Stimulated activated naive CD8-positive, alpha-beta T cell treated with anti-CD3 and anti-CD28 coated beads, Interleukin-15, amount 100 ng/mL, for 72 hours (primary cell): Measurements from ENCODE around the gene AMBRA1.

Experiments
- ATAC-seq: fragments of 150-1000 bp; cut with Tn5 transposase; 2 replicates; pipeline ENCODE4 v1.10.0; 2021; ENCODE audit warnings: mild to moderate bottlenecking, moderate library complexity
- DNase-seq, 2 donors: peaks; one replicate each; pipeline ENCODE4 v3.0.0; 2021 to 2022
- H3K27ac Mint-ChIP-seq, 2 donors: one replicate each; pipeline ENCODE4 v1.8.0; 2022; ENCODE audit warnings: mild to moderate bottlenecking in 2 of 2, mixed read lengths in 2 of 2, moderate library complexity in 2 of 2
- H3K27me3 Mint-ChIP-seq: one replicate; pipeline ENCODE4 v1.8.0; 2022; ENCODE audit warnings: mixed read lengths
- H3K4me1 Mint-ChIP-seq: one replicate; pipeline ENCODE4 v1.8.0; 2022; ENCODE audit warnings: mild to moderate bottlenecking, mixed read lengths
- H3K4me3 Mint-ChIP-seq, 2 donors: one replicate each; pipeline ENCODE4 v1.8.0; 2022; ENCODE audit warnings: mild to moderate bottlenecking in 2 of 2, mixed read lengths in 2 of 2, moderate library complexity in 1 of 2
- H3K9me3 Mint-ChIP-seq, 2 donors: one replicate each; pipeline ENCODE4 v1.8.0; 2022; ENCODE audit warnings: mixed read lengths in 2 of 2

Gene AMBRA1

DNA sequence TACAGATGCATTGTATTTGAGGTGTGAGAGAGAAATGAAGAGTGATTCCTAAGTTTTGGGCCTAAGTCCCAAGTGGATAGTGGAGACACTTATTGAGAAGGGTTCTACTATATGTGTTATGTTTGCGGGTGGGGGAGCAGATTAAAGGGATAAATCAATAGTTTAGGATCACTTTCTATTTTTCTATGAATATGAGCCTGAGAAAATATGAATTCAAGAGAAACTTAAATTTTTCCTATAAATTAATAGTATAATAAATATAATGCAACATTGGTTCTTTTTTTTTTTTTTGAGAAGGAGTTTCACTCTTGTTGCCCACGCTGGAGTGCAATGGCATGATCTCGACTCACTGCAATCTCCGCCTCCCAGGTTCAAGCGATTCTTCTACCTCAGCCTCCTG, 31.3 kb downstream of the AMBRA1 start:
- Mint-ChIP-seq H3K4me1 (peaks cover 49% of the 10 kb centered on the region), H3K4me3 (no peak overlapping the region), H3K9me3 (no peaks in the 10 kb centered on the region), H3K27me3 (no peaks in the 10 kb centered on the region), H3K27ac (peak overlapping the region in 1 of 2 donors; percentile 22)
- ATAC-seq (no peak), DNase-seq (no peak)

DNA sequence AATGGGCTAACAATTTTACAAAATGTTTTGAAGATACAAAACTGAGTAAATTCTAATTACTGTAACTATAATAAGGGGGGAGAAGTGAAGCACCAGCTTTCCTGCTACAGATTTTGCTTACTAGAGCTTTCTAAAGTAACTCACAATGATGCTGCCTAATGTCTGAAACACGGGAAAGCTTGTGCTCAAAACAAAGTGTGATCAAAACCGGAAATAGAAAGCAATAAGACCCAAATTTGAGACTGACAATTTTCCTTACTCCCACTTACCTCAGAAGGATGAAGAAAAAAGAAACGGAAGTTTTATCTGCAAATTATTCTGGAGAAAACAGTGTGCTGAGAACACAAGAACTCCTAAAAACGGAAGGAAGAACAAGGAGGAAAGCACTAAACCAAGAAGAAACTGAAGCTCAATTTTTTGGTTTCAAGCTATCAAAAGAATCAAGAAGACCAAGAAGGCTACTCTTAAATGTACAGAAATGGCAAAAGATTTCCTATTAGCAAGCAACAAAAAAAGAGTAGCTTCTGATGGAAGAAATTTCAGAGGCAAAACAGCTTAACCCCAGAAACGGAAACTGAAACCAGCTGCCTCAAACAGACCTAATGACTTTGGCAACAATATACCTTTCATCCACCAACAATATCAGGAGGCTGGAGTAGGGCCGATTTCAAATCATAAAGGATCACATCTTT, 33.4 kb downstream of the AMBRA1 start:
- Mint-ChIP-seq H3K4me1 (peaks cover 65% of the 10 kb centered on the region), H3K9me3 (no peaks in the 10 kb centered on the region), H3K4me3 (peak overlapping the region; percentile 87 to 93), H3K27ac (peak overlapping the region; percentile 90 to 97), H3K27me3 (no peaks in the 10 kb centered on the region)
- DNase-seq: peak in 1 of 2 donors; percentile 7
- ATAC-seq: peak; percentile 74

DNA sequence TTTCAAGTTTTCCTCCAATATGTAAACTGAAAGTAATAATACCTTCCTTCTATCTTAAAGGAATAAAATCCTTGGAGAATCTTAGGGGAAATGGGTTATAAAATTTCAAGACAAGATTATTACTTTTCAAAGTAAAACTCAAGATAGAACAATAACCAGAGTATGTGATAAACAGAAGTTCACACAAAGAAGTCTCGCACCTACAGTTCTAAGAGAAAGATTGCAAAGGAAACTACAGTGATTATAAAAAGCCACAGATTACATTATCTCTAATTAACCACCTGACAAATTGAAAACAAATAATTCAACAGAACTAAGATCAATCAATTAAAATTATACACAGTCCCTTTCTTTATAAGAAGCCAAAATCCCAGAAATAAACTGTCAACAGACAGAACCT, 34.0 kb downstream of the AMBRA1 start:
- ATAC-seq (no peak), DNase-seq (no peak)
- Mint-ChIP-seq H3K27me3 (no peaks in the 10 kb centered on the region), H3K4me3 (peak overlapping the region; percentile 87 to 93), H3K4me1 (peaks cover 71% of the 10 kb centered on the region), H3K27ac (no peak overlapping the region), H3K9me3 (no peaks in the 10 kb centered on the region)

DNA sequence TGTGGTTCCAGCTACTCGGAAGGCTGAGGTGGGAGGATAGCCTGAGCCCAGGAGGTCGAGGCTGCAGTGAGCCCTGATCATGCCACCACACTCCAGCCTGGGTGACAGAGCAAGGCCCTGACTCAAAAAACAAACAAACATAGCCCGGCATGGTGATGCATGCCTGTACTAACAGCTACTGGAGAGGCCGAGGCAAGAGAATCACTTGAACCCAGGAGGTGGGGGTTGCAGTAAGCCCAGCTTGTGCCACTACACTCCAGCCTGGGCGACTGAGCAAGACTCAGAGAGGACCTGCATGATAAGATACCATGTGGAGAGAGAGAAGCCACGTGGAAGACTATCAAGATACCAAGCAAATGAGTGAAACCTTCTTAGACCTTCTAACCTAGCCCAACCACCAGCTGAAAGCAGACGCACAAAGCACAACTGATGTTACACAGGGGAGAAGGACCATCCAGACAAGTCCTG, 36.1 kb downstream of the AMBRA1 start:
- DNase-seq (no peak), ATAC-seq (no peak)
- Mint-ChIP-seq H3K9me3 (no peaks in the 10 kb centered on the region), H3K4me1 (peaks cover 78% of the 10 kb centered on the region), H3K4me3 (no peak overlapping the region), H3K27ac (no peak overlapping the region), H3K27me3 (no peaks in the 10 kb centered on the region)

DNA sequence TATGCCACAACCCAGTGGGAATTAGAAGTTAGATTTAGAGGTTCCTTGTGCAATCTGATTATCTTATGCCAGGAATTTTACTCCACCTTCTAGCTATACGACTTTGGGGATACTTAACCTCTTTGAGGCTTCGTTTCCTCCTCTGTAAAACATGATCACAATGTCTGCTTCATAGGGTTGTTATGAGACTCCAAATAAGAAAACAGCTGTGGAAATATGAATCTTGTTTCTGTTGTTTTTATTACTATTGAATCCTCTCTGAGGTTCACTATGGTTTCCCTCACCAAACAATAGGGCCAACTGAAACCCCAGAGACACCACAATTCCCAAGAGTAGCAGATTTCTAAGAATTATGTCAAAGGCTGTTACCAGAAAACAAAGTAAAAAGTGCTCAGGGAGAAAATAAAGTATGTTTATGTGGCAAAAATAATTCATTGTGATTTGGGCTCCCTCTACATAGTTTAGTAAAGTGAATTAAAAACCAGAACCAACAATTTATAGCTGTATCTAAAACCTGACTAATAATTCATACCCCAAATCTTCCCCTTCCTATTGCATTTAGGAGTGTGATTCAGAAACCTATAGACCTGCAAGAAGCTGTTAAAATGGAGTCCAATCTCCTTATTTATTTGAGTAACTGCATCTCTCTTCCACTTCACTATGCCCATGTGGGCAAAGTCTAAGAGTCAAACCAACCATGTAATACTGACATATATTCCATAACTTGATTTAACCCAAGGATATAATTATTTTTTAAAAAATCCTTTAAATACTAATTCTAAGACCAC, 38.4 kb downstream of the AMBRA1 start:
- peak overlapping the region; percentile 38 to 79 for H3K27ac Mint-ChIP-seq
- DNase-seq (peak; percentile 8 to 23), ATAC-seq (peak; percentile 90)
- peak overlapping the region; percentile 31 to 36 for H3K4me3 Mint-ChIP-seq
- no peaks in the 10 kb centered on the region for H3K27me3 Mint-ChIP-seq
- H3K4me1 Mint-ChIP-seq: peaks cover 58% of the 10 kb centered on the region
- no peaks in the 10 kb centered on the region for H3K9me3 Mint-ChIP-seq

DNA sequence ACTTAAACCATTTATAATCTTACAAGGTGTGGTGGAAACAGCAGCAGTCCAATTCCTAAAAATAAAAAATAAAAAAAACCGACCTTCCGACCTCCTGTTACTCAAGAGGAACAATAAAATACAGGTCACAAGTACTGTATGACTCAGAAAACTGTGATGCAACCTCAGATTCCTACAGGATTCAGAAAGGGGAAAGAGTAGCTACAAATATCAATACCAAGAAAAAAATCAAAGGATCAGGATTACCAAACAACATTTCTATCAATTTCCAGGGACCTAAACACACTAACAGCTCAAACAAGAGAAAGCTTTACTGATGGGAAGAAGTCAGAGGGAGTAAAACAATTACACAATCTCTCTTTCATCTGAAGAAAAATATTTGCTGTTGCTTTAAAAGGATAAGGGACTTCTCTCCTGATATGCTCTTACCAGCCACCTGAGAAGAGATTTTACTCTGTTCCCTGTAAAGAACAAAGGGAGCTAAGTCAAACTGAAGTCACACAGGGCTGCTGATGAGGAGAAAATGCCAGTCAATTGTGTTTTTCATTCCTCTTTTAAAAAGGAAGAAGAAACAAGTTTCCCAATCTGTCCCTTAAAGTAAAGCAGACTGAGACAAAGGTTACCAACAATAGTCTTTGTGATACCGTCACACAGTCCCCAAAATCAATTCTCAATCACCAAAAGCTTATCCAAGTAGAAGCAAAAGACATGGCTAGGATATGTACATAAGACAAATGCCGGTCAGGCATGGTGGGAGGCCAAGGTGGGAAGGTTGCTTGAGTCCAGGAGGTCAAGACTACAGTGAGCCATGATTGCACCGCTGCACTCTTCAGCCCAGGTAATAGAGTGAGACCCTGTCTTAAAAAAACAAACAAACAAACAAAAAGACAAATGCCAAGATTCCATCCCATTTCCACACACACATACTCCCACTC, 39.3 kb downstream of the AMBRA1 start:
- peaks cover 48% of the 10 kb centered on the region for H3K4me1 Mint-ChIP-seq
- no peaks in the 10 kb centered on the region for H3K9me3 Mint-ChIP-seq
- H3K27me3 Mint-ChIP-seq: no peaks in the 10 kb centered on the region
- H3K27ac Mint-ChIP-seq: peak overlapping the region; percentile 38 to 79
- no peak for ATAC-seq
- H3K4me3 Mint-ChIP-seq: peak overlapping the region; percentile 31 to 63
- no peak for DNase-seq

DNA sequence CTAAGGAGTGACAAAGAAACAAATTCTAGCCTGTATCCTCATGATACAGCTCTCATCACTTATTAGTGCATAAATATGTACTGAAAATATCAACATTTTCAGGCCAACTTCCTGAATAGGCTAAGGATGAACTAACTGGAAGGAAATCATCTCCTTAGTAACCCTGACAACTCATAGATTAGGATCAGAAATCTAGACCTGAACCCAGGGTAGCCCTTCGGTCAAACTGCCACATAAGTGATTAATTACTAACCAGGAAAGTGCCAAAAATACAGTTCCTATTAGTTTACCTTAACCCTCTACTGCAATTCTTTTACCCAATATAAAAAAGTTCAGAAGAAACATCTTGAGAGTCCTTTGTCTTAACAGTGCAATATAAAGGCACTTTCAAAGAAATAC, 40.0 kb downstream of the AMBRA1 start:
- no peaks in the 10 kb centered on the region for H3K27me3 Mint-ChIP-seq
- peaks cover 41% of the 10 kb centered on the region for H3K4me1 Mint-ChIP-seq
- no peak overlapping the region for H3K4me3 Mint-ChIP-seq
- H3K27ac Mint-ChIP-seq: no peak overlapping the region
- H3K9me3 Mint-ChIP-seq: no peaks in the 10 kb centered on the region
- DNase-seq (no peak), ATAC-seq (no peak)

DNA sequence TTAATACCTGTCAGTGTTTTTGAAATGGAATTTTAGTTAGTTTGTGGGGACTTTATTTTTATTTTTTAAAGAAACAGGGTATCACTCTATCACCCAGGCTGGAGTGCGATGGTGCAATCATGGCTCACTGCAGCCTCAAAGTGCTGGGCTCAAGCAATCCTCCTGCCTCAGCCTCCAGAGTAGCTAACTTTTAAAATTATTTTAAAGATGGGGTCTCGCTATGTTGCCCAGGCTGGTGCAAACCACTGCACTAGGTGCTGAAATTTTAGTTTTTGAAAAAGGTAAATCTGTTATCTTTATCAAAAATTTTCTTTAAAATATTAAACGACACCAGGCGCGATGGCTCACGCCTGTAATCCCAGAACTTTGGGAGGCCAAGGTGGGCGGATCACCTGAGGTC, 42.6 kb downstream of the AMBRA1 start:
- no peak for ATAC-seq

DNA sequence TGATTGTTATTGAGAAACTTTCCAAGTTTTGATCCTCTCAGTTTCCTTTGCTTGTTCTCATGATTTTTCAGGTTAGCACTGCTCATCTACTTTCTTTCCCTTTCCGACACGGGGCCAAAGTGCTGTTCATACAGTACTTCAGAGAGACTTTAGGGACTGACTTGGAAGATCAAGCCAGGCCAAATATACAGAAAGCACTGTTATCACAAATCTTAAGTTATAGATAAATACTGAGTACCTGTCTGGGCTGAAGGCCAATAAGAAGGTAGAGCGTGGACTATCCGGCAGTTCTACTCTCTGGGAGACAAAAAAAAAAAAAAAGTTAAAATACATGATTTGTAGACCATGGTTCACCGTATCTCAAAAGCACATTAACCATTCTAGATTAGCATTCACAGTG, 46.2 kb downstream of the AMBRA1 start:
- no peaks in the 10 kb centered on the region for H3K27me3 Mint-ChIP-seq
- no peaks in the 10 kb centered on the region for H3K9me3 Mint-ChIP-seq
- no peaks in the 10 kb centered on the region for H3K4me1 Mint-ChIP-seq

More for the DNA sequence above, 42.6 kb downstream of the AMBRA1 start:
- H3K27me3 Mint-ChIP-seq: no peaks in the 10 kb centered on the region
- peaks cover 28% of the 10 kb centered on the region for H3K4me1 Mint-ChIP-seq
- no peaks in the 10 kb centered on the region for H3K9me3 Mint-ChIP-seq
- no peak for DNase-seq
- no peak overlapping the region for H3K4me3 Mint-ChIP-seq
- H3K27ac Mint-ChIP-seq: peak overlapping the region in 1 of 2 donors; percentile 91

DNA sequence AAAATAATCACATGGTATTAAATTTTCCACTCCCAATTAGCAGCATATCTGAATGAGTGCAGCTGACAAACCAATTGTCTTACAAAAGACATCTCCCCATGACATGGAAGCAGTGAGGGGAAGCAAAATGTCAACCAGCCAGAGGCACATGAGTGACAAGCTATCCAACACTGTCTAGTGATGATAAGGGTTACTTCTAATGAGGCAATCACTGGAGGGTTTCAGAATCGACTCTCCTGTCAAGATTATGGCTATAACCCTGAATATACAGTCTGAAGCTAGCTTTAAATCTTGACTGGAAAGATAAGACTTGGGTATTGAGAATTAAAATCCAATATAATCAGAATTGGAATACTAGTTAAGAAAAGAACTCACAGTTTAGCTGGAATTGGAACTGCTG, 50.3 kb downstream of the AMBRA1 start:
- Mint-ChIP-seq H3K9me3 (no peaks in the 10 kb centered on the region), H3K4me1 (no peaks in the 10 kb centered on the region), H3K4me3 (no peak overlapping the region), H3K27ac (no peak overlapping the region), H3K27me3 (no peaks in the 10 kb centered on the region)
- no peak for ATAC-seq
- DNase-seq: no peak

More for the DNA sequence above, 46.2 kb downstream of the AMBRA1 start:
- Mint-ChIP-seq H3K4me3 (no peak overlapping the region), H3K27ac (no peak overlapping the region)
- DNase-seq (no peak), ATAC-seq (no peak)

DNA sequence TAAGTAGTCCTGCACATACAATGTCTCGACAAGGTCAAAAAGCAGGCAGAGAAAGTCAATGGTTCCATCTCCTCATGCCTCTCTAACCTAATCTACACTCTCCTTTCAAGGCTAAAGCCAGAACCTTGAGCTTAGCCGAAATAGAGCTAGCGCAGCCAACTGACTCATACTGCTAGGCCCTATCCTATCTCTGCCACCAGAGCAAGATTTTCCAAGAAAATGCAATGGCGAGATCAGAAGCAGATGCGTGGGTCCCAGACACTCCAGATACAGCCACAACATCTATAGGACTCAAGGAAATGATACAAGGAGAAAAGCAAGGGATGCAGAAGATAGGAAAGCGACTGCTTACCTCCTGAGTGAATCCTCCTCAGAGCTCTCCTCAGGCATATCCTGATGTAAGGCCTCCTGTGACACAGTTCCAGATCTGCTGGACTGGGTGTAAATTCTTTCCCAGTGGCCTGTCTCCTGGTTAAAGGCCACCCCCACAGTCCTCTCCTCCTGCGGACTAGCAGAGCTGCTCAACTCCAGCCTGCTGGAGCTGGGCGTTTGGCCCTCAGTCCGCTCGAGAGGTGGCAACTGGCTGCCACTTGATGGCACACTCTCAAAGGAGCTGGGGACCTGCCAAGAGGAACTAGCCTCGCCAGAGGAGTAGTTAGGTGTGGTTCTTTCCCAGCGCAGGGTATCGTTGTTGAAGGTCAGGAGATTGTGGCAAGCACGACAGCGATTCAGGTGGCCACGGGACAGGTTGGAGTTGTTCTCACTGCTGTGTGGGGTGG, 52.0 kb downstream of the AMBRA1 start:
- no peaks in the 10 kb centered on the region for H3K27me3 Mint-ChIP-seq
- no peak overlapping the region for H3K4me3 Mint-ChIP-seq
- H3K4me1 Mint-ChIP-seq: peaks cover 8% of the 10 kb centered on the region
- no peaks in the 10 kb centered on the region for H3K9me3 Mint-ChIP-seq
- DNase-seq (no peak), ATAC-seq (no peak)
- no peak overlapping the region for H3K27ac Mint-ChIP-seq

DNA sequence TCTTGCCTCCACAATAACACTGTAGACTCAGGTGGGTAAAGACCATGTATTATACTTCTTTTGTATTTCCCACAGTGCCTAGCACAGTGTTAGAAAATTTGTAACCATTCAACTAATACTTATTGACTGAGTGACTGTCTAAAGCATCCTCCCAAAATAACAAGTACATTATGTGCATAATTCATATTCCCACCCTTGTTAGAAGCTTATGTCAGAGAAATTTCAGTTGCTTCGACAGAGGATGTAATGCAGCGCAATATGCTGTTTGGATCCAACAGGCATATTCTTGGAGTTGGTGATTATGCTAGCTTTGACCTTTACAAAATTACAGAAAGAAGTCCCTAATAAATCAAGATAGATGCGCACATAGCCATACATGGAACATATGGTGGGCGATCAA, 53.0 kb downstream of the AMBRA1 start:
- DNase-seq (no peak), ATAC-seq (no peak)
- Mint-ChIP-seq H3K27me3 (no peaks in the 10 kb centered on the region), H3K9me3 (no peaks in the 10 kb centered on the region), H3K4me1 (peaks cover 8% of the 10 kb centered on the region), H3K4me3 (no peak overlapping the region), H3K27ac (no peak overlapping the region)

DNA sequence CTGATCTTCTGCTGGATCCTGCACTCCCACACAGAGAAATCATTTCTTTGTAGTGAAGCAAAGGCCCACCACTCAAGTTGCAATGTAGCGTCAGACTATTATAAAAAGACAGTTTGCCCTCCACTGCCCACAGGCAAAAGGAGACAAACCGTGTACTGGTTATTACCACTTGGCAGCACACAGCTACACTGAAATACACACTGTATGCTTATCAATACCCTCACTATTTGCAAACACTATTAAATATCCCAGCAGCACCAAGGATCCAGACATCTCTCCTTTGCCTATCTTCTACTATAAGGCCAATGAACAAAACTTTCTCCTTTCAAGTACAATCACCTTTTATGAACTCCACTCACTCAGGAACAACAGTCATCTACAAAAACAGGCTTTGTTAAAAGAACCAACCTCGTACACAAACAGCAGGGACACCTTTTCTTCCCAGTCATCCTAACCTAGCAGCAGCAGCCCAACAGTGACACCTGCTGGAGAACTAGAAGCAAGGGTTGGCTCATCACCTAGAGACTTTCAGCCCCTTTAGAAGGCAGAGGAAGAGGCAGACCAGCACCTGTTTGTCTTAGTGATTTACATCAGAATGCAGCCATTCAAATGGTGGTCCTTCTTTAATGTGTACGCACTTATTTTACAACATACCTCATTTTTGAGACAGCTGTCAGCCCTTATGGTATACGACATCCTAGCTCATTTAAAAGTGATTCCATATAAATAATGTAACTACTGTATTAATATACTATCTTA, 56.1 kb downstream of the AMBRA1 start:
- no peaks in the 10 kb centered on the region for H3K9me3 Mint-ChIP-seq
- H3K27me3 Mint-ChIP-seq: no peaks in the 10 kb centered on the region
- DNase-seq (peak; percentile 59 to 67), ATAC-seq (peak; percentile 89)
- no peak overlapping the region for H3K4me3 Mint-ChIP-seq
- no peak overlapping the region for H3K27ac Mint-ChIP-seq
- peaks cover 15% of the 10 kb centered on the region for H3K4me1 Mint-ChIP-seq

DNA sequence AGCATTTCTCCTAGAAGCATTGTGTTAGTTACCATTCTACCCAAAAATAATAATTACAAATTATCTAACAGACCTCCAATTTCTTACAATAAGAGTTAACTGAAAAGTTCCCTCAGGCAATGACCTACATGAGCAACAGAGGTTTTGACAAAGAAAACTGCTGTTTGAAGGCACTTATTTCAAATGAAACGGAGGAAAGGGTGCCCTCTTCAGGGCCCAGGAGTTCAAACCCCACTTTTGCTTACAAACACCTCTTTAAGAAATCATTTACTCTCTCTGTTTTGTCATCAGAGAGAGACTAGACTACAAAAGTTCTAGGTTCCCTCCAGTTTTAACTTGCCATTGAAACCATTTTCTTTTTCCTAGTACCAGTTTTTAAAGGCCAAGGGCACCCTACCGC, 56.7 kb downstream of the AMBRA1 start:
- H3K4me1 Mint-ChIP-seq: peaks cover 15% of the 10 kb centered on the region
- no peak overlapping the region for H3K4me3 Mint-ChIP-seq
- no peaks in the 10 kb centered on the region for H3K27me3 Mint-ChIP-seq
- no peaks in the 10 kb centered on the region for H3K9me3 Mint-ChIP-seq
- no peak overlapping the region for H3K27ac Mint-ChIP-seq
- ATAC-seq (no peak), DNase-seq (no peak)
